ENCODE measurements around the gene SLX9.
"Not testable (repeated sequence)": the region's sequence is repeated elsewhere in the genome, so short reads cannot be mapped to it uniquely, and the experiment has no call there.

Gene SLX9

GRCh38 chr21:45021428-45022347 is 81.9 kb downstream of the SLX9 start:
- no peak overlapping the region for H3K4me3 ChIP-seq (ENCODE audit: low read depth, low read length)
- DNase-seq (ENCODE audit: low read depth), result no peak
- no peak for TF ChIP-seq CTCF (IDR thresholded peaks at IDR 0.05; ENCODE audit: low read depth, low read length, missing control alignments)

- no peak for TF ChIP-seq CTCF (IDR thresholded peaks at IDR 0.05; ENCODE audit: low read depth, low read length, missing control alignments)
Measured at GRCh38 chr21:45022348-45022675, 82.5 kb downstream of the SLX9 start.

GRCh38 chr21:45022736-45023135 is 82.9 kb downstream of the SLX9 start:
- DNase-seq (ENCODE audit: low read depth), result no peak

More at GRCh38 chr21:45022348-45022675, 82.5 kb downstream of the SLX9 start:
- no peak for DNase-seq (ENCODE audit: low read depth)
- no peak overlapping the region for H3K4me3 ChIP-seq (ENCODE audit: low read depth, low read length)

GRCh38 chr21:45024516-45024915 is 84.7 kb downstream of the SLX9 start:
- not testable (repeated sequence) for H3K4me3 ChIP-seq (ENCODE audit: low read depth, low read length); DNase-seq (ENCODE audit: low read depth)

More at GRCh38 chr21:45022736-45023135, 82.9 kb downstream of the SLX9 start:
- H3K4me3 ChIP-seq (ENCODE audit: low read depth, low read length), result no peak overlapping the region
- no peak for TF ChIP-seq CTCF (IDR thresholded peaks at IDR 0.05; ENCODE audit: low read depth, low read length, missing control alignments)

- TF ChIP-seq CTCF (IDR thresholded peaks at IDR 0.05; ENCODE audit: low read depth, low read length, missing control alignments), result no peak
- no peak for DNase-seq (ENCODE audit: low read depth)
- no peak overlapping the region for H3K4me3 ChIP-seq (ENCODE audit: low read depth, low read length)
Measured at GRCh38 chr21:45026066-45026745, 86.4 kb downstream of the SLX9 start.

Data from GM12864 (cell line).